22Rv1 (cell line): Measurements from ENCODE around the gene SDK1.

ENCODE experiments used
- CTCF ChIP-seq: fragments of 450-650 bp; IDR thresholded peaks from 2 replicates; pipeline ENCODE4 v1.5.1; 2017; ENCODE audit warnings: mild to moderate bottlenecking
- ZFX ChIP-seq: fragments of 450-650 bp; IDR thresholded peaks from 2 replicates; pipeline ENCODE4 v1.6.1; 2017; ENCODE audit warnings: antibody characterized with exemption, borderline replicate concordance

DNA sequence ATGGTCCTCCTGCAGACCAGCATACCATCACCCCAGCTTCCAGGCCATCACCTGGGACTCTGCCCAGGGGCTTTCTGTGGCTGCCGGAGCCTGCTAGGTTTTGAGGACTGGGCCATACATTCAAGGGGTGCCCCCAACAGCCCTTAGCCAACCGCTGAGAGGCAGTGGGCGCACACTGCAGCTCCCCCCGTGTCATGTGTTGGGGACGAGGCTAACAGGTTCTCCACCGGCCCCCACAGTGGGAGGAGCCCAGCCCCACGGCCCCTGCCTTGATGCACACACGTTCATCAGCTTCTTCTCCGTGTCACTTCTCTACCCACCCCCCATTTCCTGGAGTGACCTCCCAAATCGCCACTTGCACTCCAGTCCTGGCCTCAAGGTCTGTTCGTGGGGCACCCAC is 837.8 kb downstream of the SDK1 start:
- TF ChIP-seq CTCF (no peak), ZFX (no peak)
